CD4-positive, alpha-beta T cell (primary cell): ENCODE measurements around the gene VPS8. TPM values are rescaled to one million over a fixed set of nuclear protein-coding genes. Genes with fewer than 3 reads are reported as not detected.

Source experiments
- ATAC-seq: fragments of 200-7000 bp; cut with Tn5 transposase; one replicate; pipeline ENCODE4 v1.10.0; 2022; ENCODE audit warnings: mild to moderate bottlenecking; ENCODE audit not compliant: poor library complexity
- CTCF ChIA-PET: fragments of 350-600 bp; sonication (Branson Sonifier 250); formaldehyde crosslinking; loops from one replicate; lab custom pipeline; 2021; ENCODE audit warnings: antibody characterized with exemption, inconsistent platforms; lab: Charles Lee
- POLR2A ChIA-PET: fragments of 350-600 bp; sonication (Branson Sonifier 250); formaldehyde crosslinking; loops from one replicate; lab custom pipeline; 2021; ENCODE audit warnings: antibody characterized with exemption, inconsistent platforms; lab: Charles Lee
- DNase-seq, 14 experiments: peaks; one replicate each; pipeline ENCODE4 v3.0.0-alpha.2; 2013 to 2020; ENCODE audit warnings: mixed read lengths in 2 of 14
- H3K27ac ChIP-seq, 2 donors: one replicate each; pipeline versions ENCODE4 v1.5.1 to v1.7.0; 2013; ENCODE audit warnings: low read length in 2 of 2, low read depth in 1 of 2, mild to moderate bottlenecking in 1 of 2
- H3K27me3 ChIP-seq, 2 experiments: 1 replicate in 1 of 2; 2 replicates in 1 of 2; pipeline versions ENCODE4 v1.6.1 to v1.7.0; 2013; ENCODE audit warnings: low read length in 2 of 2, control low read depth in 1 of 2, mild to moderate bottlenecking in 1 of 2, moderate library complexity in 1 of 2; ENCODE audit not compliant: insufficient read depth in 2 of 2, control insufficient read depth in 1 of 2
- H3K36me3 ChIP-seq: one replicate; pipeline ENCODE4 v1.6.1; 2013; ENCODE audit warnings: low read length, control low read depth; ENCODE audit not compliant: insufficient read depth
- H3K4me1 ChIP-seq: one replicate; pipeline ENCODE4 v1.6.1; 2013; ENCODE audit warnings: low read length, control low read depth; ENCODE audit not compliant: insufficient read depth
- H3K4me3 ChIP-seq: one replicate; pipeline ENCODE4 v1.5.1; 2013; ENCODE audit warnings: mild to moderate bottlenecking, low read length, moderate library complexity
- H3K9me3 ChIP-seq, 2 experiments: 1 replicate in 1 of 2; 2 replicates in 1 of 2; pipeline versions ENCODE4 v1.6.1 to v1.7.0; 2013; ENCODE audit warnings: low read length in 2 of 2, mild to moderate bottlenecking in 2 of 2, control low read depth in 1 of 2, moderate library complexity in 1 of 2; ENCODE audit not compliant: control insufficient read depth in 1 of 2, insufficient read depth in 1 of 2
- H3K27ac Mint-ChIP-seq: one replicate; pipeline ENCODE4 v1.8.0; 2020; ENCODE audit warnings: mixed read lengths
- H3K27me3 Mint-ChIP-seq: one replicate; pipeline ENCODE4 v1.8.0; 2021; ENCODE audit warnings: mixed read lengths
- H3K36me3 Mint-ChIP-seq: one replicate; pipeline ENCODE4 v1.8.0; 2021; ENCODE audit warnings: low read depth, mixed read lengths
- H3K4me1 Mint-ChIP-seq: one replicate; pipeline ENCODE4 v1.8.0; 2021; ENCODE audit warnings: low read depth, mixed read lengths
- H3K4me3 Mint-ChIP-seq: one replicate; pipeline ENCODE4 v1.8.0; 2020; ENCODE audit warnings: mild to moderate bottlenecking, mixed read lengths
- H3K9me3 Mint-ChIP-seq: one replicate; pipeline ENCODE4 v1.8.0; 2020; ENCODE audit warnings: mixed read lengths
- CTCF ChIP-seq: fragments of 200-600 bp; IDR thresholded peaks from one replicate; pipeline ENCODE4 v1.8.0; 2022; ENCODE audit warnings: antibody characterized with exemption, mild to moderate bottlenecking
- intact Hi-C, 2 experiments: fragments of 100-400 bp; cut with DNase I in 1 of 2; cut with micrococcal nuclease in 1 of 2; formaldehyde crosslinking; loops; one replicate each; pipeline versions ENCODE4 v1.15.1 to v1.9.0; 2023 to 2025; cut with DNase I, micrococcal nuclease
- total RNA-seq, 174 experiments: library from RNA in 2 of 174; stranded (reverse) in 2 of 174; gene quantifications; one replicate each; pipeline ENCODE4 v1.2.3 and lab custom pipeline; 2021 to 2026

Gene VPS8
- total RNA-seq, 2 experiments from 2014 or later, result 56.8 to 61.2 TPM

DNA sequence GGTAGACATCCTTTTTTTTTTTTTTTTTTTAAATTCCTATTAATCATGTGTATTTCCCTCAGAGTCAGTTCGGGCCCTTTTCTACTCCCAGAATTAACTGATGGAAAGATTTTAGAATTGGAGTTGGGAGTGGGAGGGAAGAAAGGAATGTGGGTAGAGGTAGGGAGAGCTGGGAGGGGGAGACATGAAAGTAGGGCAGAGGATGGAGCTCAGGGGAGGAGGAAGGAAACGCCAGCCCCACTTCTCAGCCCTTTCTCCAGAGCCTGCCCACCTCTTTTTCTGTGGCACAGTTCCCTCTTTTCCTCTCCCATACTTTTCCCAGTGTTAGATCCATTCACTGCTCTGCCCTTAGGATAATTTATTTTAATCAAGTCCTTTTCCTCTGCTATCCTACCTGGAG is 129.4 kb downstream of the VPS8 start:
- H3K9me3 Mint-ChIP-seq, result no peaks in the 10 kb centered on the region
- POLR2A ChIA-PET, result no interaction called here
- Histone ChIP-seq H3K9me3 (no peaks in the 10 kb centered on the region), H3K4me1 (no peaks in the 10 kb centered on the region), H3K27me3 (no peaks in the 10 kb centered on the region), H3K36me3 (peaks cover 54% of the 10 kb centered on the region), H3K4me3 (no peak overlapping the region), H3K27ac (no peak overlapping the region)
- CTCF ChIA-PET, result interaction anchor here (0.7 to 1.2 kb wide), 2 partner anchors 9 to 116 kb away, joined by 3 read pairs; no protein-coding TSS in a partner anchor
- H3K4me1 Mint-ChIP-seq, result no peaks in the 10 kb centered on the region
- DNase-seq (no peak), ATAC-seq (no peak)
- intact Hi-C loops, result no loop called here
- no peak overlapping the region for H3K4me3 Mint-ChIP-seq
- H3K27ac Mint-ChIP-seq, result no peak overlapping the region
- no peak for TF ChIP-seq CTCF
- H3K36me3 Mint-ChIP-seq, result peaks cover 86% of the 10 kb centered on the region
- no peaks in the 10 kb centered on the region for H3K27me3 Mint-ChIP-seq

DNA sequence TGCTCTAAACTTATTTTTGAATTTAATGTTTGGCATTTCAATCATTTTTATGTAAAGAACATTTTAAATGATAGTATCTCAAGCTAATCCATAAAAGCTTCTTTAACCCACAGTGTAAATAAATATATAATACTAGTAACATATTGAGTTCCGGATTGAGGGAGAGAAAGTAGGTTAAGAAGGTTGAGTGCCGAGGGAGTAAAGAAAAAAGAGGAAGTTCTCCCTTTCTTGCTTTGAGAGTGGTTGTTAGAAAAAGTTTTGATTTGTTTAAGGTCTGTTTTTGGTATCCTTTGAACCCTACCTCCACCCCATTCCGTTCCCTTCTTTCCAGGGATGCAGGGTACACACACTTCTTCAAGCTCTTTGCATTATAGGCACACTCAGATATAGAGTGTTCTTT is 130.8 kb downstream of the VPS8 start:
- ChIA-PET POLR2A (no interaction called here), CTCF (no interaction called here)
- TF ChIP-seq CTCF, result no peak
- Mint-ChIP-seq H3K27ac (no peak overlapping the region), H3K4me1 (no peaks in the 10 kb centered on the region), H3K9me3 (no peaks in the 10 kb centered on the region), H3K4me3 (no peak overlapping the region), H3K27me3 (no peaks in the 10 kb centered on the region), H3K36me3 (peaks cover 89% of the 10 kb centered on the region)
- Histone ChIP-seq H3K27ac (no peak overlapping the region), H3K27me3 (no peaks in the 10 kb centered on the region), H3K36me3 (peaks cover 45% of the 10 kb centered on the region), H3K9me3 (no peaks in the 10 kb centered on the region), H3K4me1 (no peaks in the 10 kb centered on the region), H3K4me3 (no peak overlapping the region)
- intact Hi-C loops, result no loop called here
- ATAC-seq (no peak), DNase-seq (no peak)

- Histone ChIP-seq H3K4me3 (no peak overlapping the region), H3K27ac (no peak overlapping the region), H3K36me3 (peaks cover 47% of the 10 kb centered on the region), H3K27me3 (no peaks in the 10 kb centered on the region), H3K4me1 (no peaks in the 10 kb centered on the region), H3K9me3 (no peaks in the 10 kb centered on the region)
- no peaks in the 10 kb centered on the region for H3K27me3 Mint-ChIP-seq
- TF ChIP-seq CTCF, result no peak
- no peaks in the 10 kb centered on the region for H3K4me1 Mint-ChIP-seq
- CTCF ChIA-PET, result no interaction called here
- DNase-seq (no peak), ATAC-seq (no peak)
- POLR2A ChIA-PET, result no interaction called here
- peaks cover 89% of the 10 kb centered on the region for H3K36me3 Mint-ChIP-seq
- no peak overlapping the region for H3K27ac Mint-ChIP-seq
- H3K4me3 Mint-ChIP-seq, result no peak overlapping the region
- intact Hi-C loops, result no loop called here
- H3K9me3 Mint-ChIP-seq, result no peaks in the 10 kb centered on the region
These were observed 132.3 kb downstream of the VPS8 start for GRCh38 chr3:184944241-184944640.
